Ishikawa (cell line): ENCODE results near the gene TNFSF4.

Experiments
- CEBPB ChIP-seq: IDR thresholded peaks from 2 replicates; pipeline ENCODE4 v1.6.1; 2012
- CREB1 ChIP-seq: IDR thresholded peaks from 2 replicates; pipeline ENCODE4 v1.6.1; 2012; ENCODE audit warnings: low read depth
- EGR1 ChIP-seq: IDR thresholded peaks from 2 replicates; pipeline ENCODE4 v1.6.1; 2012
- EP300 ChIP-seq: IDR thresholded peaks from 2 replicates; pipeline ENCODE4 v1.6.1; 2012; ENCODE audit warnings: borderline replicate concordance
- FOXM1 ChIP-seq: IDR thresholded peaks from 2 replicates; pipeline ENCODE4 v1.6.1; 2012; ENCODE audit warnings: low read depth, borderline replicate concordance
- MAX ChIP-seq: IDR thresholded peaks from 2 replicates; pipeline ENCODE4 v1.6.1; 2012
- NFIC ChIP-seq: IDR thresholded peaks from 2 replicates; pipeline ENCODE4 v1.6.1; 2012
- RAD21 ChIP-seq: IDR thresholded peaks from 2 replicates; pipeline ENCODE4 v1.6.1; 2012; ENCODE audit warnings: low read depth
- REST ChIP-seq: IDR thresholded peaks from 2 replicates; pipeline ENCODE4 v1.6.1; 2012; ENCODE audit warnings: low read depth, mild to moderate bottlenecking
- TAF1 ChIP-seq: IDR thresholded peaks from 2 replicates; pipeline ENCODE4 v1.6.1; 2012; ENCODE audit warnings: low read depth, mild to moderate bottlenecking
- TCF12 ChIP-seq: IDR thresholded peaks from 2 replicates; pipeline ENCODE4 v1.6.1; 2012; ENCODE audit warnings: low read depth
- TEAD4 ChIP-seq: IDR thresholded peaks from 2 replicates; pipeline ENCODE4 v1.6.1; 2012
- USF1 ChIP-seq: IDR thresholded peaks from 2 replicates; pipeline ENCODE4 v1.6.1; 2012
- YY1 ChIP-seq: IDR thresholded peaks from 2 replicates; pipeline ENCODE4 v1.6.1; 2012; ENCODE audit warnings: low read depth
- ZBTB7A ChIP-seq: IDR thresholded peaks from 2 replicates; pipeline ENCODE4 v1.6.1; 2012; ENCODE audit warnings: low read depth

Gene TNFSF4

DNA sequence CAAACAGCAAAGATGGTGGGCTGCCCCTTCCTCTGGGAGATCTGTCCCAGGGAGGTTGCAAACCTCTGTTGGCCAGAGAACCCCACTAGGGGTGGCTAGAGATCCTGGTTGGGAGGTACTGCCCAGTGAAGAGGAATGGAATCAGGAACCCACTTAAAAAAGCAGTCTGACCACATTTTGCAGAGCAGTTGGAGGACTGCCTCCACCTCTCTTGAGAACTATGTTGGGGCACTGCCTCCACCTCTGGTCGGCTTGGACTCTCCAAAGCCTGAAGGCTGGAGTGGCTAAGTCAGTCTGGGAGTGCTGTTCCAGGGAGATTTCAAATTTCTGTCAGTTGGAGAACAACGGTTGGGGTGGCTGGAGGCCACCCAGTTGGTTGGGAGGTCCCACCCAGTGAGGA is 58.6 kb downstream of the TNFSF4 start:
- no peak for TF ChIP-seq EGR1
- TF ChIP-seq NFIC, result no peak
- TF ChIP-seq CEBPB, result no peak
- TF ChIP-seq TCF12, result no peak
- TF ChIP-seq RAD21, result no peak
- no peak for TF ChIP-seq USF1
- no peak for TF ChIP-seq REST
- no peak for TF ChIP-seq FOXM1
- TF ChIP-seq TAF1, result no peak
- no peak for TF ChIP-seq YY1
- no peak for TF ChIP-seq MAX
- TF ChIP-seq ZBTB7A, result no peak

DNA sequence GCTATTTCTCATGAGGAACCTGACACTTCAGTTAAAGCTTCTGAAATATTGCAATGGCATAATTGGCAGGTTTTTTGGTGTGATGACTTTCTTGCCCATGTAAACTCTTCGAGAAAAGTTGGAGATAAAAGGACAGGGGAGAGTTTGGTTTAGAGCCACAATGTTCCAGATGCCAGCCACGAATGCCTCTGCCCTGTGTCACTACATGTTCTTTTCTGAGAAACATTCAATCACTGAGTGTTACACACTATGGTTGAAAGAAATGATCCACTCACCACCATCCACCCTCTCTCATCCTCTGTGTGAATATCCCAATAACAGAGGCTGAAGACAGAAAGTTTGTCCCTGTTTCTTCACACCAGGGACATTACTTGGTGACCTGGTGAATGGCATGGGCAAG is 66.4 kb downstream of the TNFSF4 start:
- no peak for TF ChIP-seq TCF12
- no peak for TF ChIP-seq FOXM1
- TF ChIP-seq USF1, result no peak
- TF ChIP-seq EGR1, result no peak
- TF ChIP-seq EP300, result no peak
- no peak for TF ChIP-seq MAX
- no peak for TF ChIP-seq CREB1
- TF ChIP-seq CEBPB, result no peak
- TF ChIP-seq RAD21, result no peak
- TF ChIP-seq YY1, result no peak
- no peak for TF ChIP-seq NFIC
- no peak for TF ChIP-seq ZBTB7A
- TF ChIP-seq REST, result no peak
- TF ChIP-seq TAF1, result no peak
- TF ChIP-seq TEAD4, result no peak

- TF ChIP-seq CEBPB (no peak), ZBTB7A (no peak), TEAD4 (no peak)
Observed at GRCh38 chr1:173139706-173140105, 67.4 kb downstream of the TNFSF4 start.

DNA sequence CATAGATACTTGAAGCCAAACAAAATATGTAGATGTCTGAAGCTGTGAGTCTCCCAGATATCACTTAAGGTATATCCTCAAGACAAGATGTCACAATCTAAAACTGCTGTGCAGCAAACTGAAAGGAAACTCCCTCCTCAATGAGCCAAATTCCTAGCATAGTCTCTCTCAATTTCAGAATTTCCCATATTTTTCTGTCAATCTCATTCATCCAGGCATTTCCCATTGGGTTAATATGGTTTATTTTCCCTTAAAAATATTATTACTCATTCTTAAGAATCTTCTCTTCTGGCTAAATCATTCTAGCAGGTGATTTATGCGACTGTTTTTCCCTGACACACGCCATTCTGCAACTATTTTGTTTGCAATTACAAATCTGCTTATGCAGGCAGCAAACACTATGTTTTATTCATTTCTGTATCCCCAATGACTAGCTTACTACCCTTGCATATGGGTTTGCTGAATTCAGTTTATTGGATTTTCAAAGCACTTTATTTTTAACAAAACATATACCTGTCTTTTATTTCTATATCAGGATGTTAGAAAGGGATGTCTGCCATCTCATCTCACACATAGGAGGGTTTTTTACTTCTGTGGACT is 69.9 kb downstream of the TNFSF4 start:
- TF ChIP-seq EP300 (no peak), REST (no peak), FOXM1 (no peak), TAF1 (no peak), EGR1 (no peak), USF1 (no peak), TCF12 (no peak)

DNA sequence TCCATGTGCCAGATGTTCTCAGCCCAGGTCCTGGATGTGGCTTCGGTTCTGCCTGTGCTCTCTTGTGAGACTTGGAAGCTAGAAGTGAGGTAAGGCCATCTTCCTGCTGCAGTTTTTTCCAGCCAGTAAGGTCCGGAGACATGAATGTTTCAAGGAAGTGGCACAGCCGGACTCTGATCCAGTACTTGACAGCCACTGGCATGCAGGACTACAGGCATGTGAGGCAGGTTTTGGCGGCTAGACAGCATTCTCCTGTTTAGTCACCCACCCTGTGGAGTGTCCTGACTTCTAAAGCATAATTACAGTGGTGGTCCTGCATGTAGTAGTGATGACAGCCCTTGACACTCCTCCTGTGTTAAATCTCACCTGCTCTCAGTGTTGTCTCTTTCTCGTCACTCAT is 72.3 kb downstream of the TNFSF4 start:
- no peak for TF ChIP-seq ZBTB7A
- TF ChIP-seq USF1, result no peak
- TF ChIP-seq REST, result no peak
- no peak for TF ChIP-seq EP300
- no peak for TF ChIP-seq NFIC
- TF ChIP-seq MAX, result no peak
